ENCODE data around the gene TSPAN8. TPM values are rescaled to one million over a fixed set of nuclear protein-coding genes. Genes with fewer than 3 reads are reported as not detected.

Gene TSPAN8
- total and polyA plus RNA-seq, 2 donors from 2014 or later, result 61.2 to 77.3 TPM

DNA sequence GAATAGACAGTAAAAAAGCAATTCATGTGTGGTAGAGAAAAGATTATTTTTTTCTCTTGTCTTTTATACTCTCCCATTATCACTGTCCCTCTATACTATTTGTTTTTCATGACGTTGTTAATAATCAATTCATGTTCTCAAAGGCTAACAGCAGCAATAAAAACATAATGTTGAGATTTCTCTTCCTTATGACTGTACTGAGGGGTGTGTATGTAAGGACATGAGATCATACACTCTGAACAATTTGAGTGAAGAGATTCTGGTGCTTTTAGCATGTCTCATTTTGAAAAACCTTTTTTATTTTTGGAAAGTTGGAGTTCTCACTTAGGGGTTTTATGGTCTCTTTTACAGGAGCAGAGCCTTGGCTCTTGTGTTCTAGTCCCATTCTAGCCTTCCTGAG lies 3.8 kb upstream of the TSPAN8 start:
- DNase-seq, result no peak
- H3K4me1 ChIP-seq (ENCODE audit: control insufficient read depth in 2 of 3, insufficient read depth in 2 of 3, low read depth in 1 of 3, low read length in 3 of 3), result peaks cover 0 to 10% (median 6%) of the 10 kb centered on the region in 3 donors
- TF ChIP-seq CTCF (IDR thresholded peaks at IDR 0.05; ENCODE audit: borderline replicate concordance, extremely low read depth, insufficient read depth), result no peak

DNA sequence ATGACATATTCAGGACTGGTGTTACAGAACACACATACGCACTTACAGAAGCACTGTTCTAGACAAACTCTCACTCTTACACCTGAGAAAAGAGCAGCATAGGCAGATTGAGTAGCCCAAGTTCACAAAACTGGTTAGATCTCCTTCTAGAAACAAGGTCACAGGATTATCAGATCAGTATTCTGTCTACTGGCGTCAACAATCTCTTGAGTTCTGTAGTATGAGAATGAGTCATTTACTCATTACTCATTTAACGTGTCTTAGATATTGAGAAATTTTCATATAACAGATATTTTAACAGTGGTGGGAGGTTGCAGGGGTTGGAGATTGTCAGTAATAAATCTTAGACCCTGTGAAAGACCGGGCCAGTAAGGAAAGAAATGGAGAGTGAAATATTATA lies 2.8 kb upstream of the TSPAN8 start:
- no peak for TF ChIP-seq CTCF (IDR thresholded peaks at IDR 0.05; ENCODE audit: borderline replicate concordance, extremely low read depth, insufficient read depth)
- FAIRE-seq (no peak), DNase-seq (no peak)
- intact Hi-C loops (cut with DNase I), result no loop called here
- no peaks in the 10 kb centered on the region for H3K27me3 ChIP-seq (ENCODE audit: control insufficient read depth, insufficient read depth, low read length)
- no peak overlapping the region for H3K9ac ChIP-seq (ENCODE audit: low read length in 3 of 3)
- H3K9me3 ChIP-seq (ENCODE audit: control insufficient read depth in 2 of 3, insufficient read depth in 1 of 3, low read length in 3 of 3), result no peaks in the 10 kb centered on the region
- no peaks in the 10 kb centered on the region for H3K36me3 ChIP-seq (ENCODE audit: control insufficient read depth in 2 of 3, insufficient read depth in 3 of 3, low read length in 3 of 3)
- no peak overlapping the region for H3K4me3 ChIP-seq (ENCODE audit: low read length in 3 of 3)
- peaks cover 0 to 10% (median 6%) of the 10 kb centered on the region in 3 donors for H3K4me1 ChIP-seq (ENCODE audit: control insufficient read depth in 2 of 3, insufficient read depth in 2 of 3, low read depth in 1 of 3, low read length in 3 of 3)
- H3K27ac ChIP-seq (ENCODE audit: low read depth in 2 of 2, low read length in 2 of 2), result no peak overlapping the region

More for the DNA sequence above, 3.8 kb upstream of the TSPAN8 start:
- Histone ChIP-seq H3K9me3 (ENCODE audit: control insufficient read depth in 2 of 3, insufficient read depth in 1 of 3, low read length in 3 of 3) (no peaks in the 10 kb centered on the region), H3K36me3 (ENCODE audit: control insufficient read depth in 2 of 3, insufficient read depth in 3 of 3, low read length in 3 of 3) (no peaks in the 10 kb centered on the region), H3K9ac (ENCODE audit: low read length in 3 of 3) (no peak overlapping the region), H3K27ac (ENCODE audit: low read depth in 2 of 2, low read length in 2 of 2) (no peak overlapping the region), H3K4me3 (ENCODE audit: low read length in 3 of 3) (no peak overlapping the region), H3K27me3 (ENCODE audit: control insufficient read depth, insufficient read depth, low read length) (no peaks in the 10 kb centered on the region)
- FAIRE-seq, result no peak
- intact Hi-C loops (cut with DNase I), result no loop called here

DNA sequence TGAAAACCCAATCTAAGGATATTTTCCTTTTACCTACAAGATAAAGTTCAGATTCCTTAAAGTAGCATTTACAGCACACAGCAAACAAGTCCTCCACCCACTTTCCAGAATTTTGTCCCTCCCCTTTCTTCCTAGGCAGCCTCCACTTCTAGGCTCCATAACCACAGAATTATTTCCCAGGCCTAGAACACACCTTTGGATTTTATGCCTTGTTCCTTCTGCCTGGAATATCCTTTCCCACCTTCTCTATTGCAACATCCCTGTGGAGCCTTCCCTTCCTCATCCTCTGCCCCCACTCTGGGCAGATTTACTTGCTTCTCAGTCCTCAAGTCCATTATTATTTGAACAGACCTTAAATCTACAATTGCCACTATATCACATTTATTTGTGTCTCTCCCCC lies 2.1 kb upstream of the TSPAN8 start:
- H3K4me1 ChIP-seq (ENCODE audit: control insufficient read depth in 2 of 3, insufficient read depth in 2 of 3, low read depth in 1 of 3, low read length in 3 of 3), result peaks cover 0 to 10% (median 6%) of the 10 kb centered on the region in 3 donors
- FAIRE-seq, result no peak
- no peak for TF ChIP-seq CTCF (IDR thresholded peaks at IDR 0.05; ENCODE audit: borderline replicate concordance, extremely low read depth, insufficient read depth)
- H3K4me3 ChIP-seq (ENCODE audit: low read length in 3 of 3), result no peak overlapping the region
- H3K9me3 ChIP-seq (ENCODE audit: control insufficient read depth in 2 of 3, insufficient read depth in 1 of 3, low read length in 3 of 3), result no peaks in the 10 kb centered on the region
- no peak overlapping the region for H3K27ac ChIP-seq (ENCODE audit: low read depth in 2 of 2, low read length in 2 of 2)
- H3K27me3 ChIP-seq (ENCODE audit: control insufficient read depth, insufficient read depth, low read length), result no peaks in the 10 kb centered on the region
- H3K36me3 ChIP-seq (ENCODE audit: control insufficient read depth in 2 of 3, insufficient read depth in 3 of 3, low read length in 3 of 3), result no peaks in the 10 kb centered on the region
- intact Hi-C loops (cut with DNase I), result no loop called here
- H3K9ac ChIP-seq (ENCODE audit: low read length in 3 of 3), result no peak overlapping the region
- DNase-seq, result no peak

DNA sequence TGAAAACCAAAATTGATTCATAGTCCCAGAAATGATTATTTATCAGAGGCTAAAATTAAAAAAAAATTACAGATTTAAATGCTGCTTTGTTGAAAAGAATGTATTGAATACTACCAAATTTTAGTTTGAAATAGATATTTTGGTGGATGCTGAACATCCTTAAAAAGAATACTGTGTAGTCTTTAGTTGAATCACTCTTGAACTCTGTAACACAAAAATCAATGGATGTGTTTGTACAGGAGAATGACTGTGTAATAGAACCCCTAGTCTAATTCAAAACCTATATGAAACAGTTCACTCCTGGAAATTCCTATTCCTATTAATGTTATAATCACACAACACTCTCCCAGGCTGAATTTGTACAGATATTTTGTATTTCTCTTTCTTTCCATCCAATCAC lies 1.5 kb upstream of the TSPAN8 start:
- no peak for TF ChIP-seq CTCF (IDR thresholded peaks at IDR 0.05; ENCODE audit: borderline replicate concordance, extremely low read depth, insufficient read depth)
- no peak for DNase-seq
- intact Hi-C loops (cut with DNase I), result no loop called here
- no peak overlapping the region for H3K27ac ChIP-seq (ENCODE audit: low read depth in 2 of 2, low read length in 2 of 2)
- no peaks in the 10 kb centered on the region for H3K9me3 ChIP-seq (ENCODE audit: control insufficient read depth in 2 of 3, insufficient read depth in 1 of 3, low read length in 3 of 3)
- H3K4me3 ChIP-seq (ENCODE audit: low read length in 3 of 3), result no peak overlapping the region
- no peak for FAIRE-seq
- H3K9ac ChIP-seq (ENCODE audit: low read length in 3 of 3), result no peak overlapping the region
- H3K27me3 ChIP-seq (ENCODE audit: control insufficient read depth, insufficient read depth, low read length), result no peaks in the 10 kb centered on the region
- peaks cover 0 to 8% (median 6%) of the 10 kb centered on the region in 3 donors for H3K4me1 ChIP-seq (ENCODE audit: control insufficient read depth in 2 of 3, insufficient read depth in 2 of 3, low read depth in 1 of 3, low read length in 3 of 3)
- H3K36me3 ChIP-seq (ENCODE audit: control insufficient read depth in 2 of 3, insufficient read depth in 3 of 3, low read length in 3 of 3), result no peaks in the 10 kb centered on the region
